ENCODE measurements around the gene HCST. TPM values are rescaled to one million over a fixed set of nuclear protein-coding genes. Genes with fewer than 3 reads are reported as not detected.

The HCST gene
- total and polyA plus RNA-seq, 12 donors = 2.8 to 97.2 (median 10.5) TPM; not detected in 1

DNA sequence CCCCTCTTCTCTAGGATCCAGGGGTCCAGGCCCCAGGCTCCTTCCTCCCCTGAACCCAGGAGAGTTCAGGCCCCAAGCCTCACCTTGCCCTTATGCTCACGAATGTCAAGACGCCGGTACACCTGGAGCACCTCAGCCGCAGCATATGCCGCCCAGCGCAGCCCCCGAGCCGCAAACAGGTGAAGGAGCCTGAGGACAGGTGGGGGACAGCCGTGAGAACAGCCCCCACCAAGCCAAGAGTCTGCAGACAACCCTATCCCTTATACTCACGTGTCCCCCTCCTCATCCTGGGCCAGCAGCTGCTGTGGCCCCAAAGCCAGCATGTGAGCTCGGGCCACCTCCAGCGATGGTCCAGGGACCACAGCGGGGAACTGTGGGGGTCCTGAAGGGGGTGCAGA, 5.7 kb upstream of the HCST start:
- WGBS, 4 donors = 91 to 96% (median 95%) methylated on average over 12 to 13 of the region's 13 CpGs; no CpG with 5 or more reads in 1 of the 4 donors
- Histone ChIP-seq H3K4me1 (replicated peaks in 1 of 2) (peaks cover 6 to 16% of the 10 kb centered on the region in 2 donors), H3K4me3 (no peak overlapping the region), H3K27me3 (no peaks in the 10 kb centered on the region), H3K36me3 (replicated peaks in 1 of 2) (peaks cover 0 to 48% of the 10 kb centered on the region in 2 donors), H3K9me3 (replicated peaks in 1 of 3) (no peaks in the 10 kb centered on the region), H3K27ac (no peak overlapping the region)
- intact Hi-C loops (cut with DNase I) = no loop called here
- no peak for DNase-seq
- TF ChIP-seq POLR2A (IDR thresholded peaks at IDR 0.05) = no peak
- TF ChIP-seq, protein P1, sequence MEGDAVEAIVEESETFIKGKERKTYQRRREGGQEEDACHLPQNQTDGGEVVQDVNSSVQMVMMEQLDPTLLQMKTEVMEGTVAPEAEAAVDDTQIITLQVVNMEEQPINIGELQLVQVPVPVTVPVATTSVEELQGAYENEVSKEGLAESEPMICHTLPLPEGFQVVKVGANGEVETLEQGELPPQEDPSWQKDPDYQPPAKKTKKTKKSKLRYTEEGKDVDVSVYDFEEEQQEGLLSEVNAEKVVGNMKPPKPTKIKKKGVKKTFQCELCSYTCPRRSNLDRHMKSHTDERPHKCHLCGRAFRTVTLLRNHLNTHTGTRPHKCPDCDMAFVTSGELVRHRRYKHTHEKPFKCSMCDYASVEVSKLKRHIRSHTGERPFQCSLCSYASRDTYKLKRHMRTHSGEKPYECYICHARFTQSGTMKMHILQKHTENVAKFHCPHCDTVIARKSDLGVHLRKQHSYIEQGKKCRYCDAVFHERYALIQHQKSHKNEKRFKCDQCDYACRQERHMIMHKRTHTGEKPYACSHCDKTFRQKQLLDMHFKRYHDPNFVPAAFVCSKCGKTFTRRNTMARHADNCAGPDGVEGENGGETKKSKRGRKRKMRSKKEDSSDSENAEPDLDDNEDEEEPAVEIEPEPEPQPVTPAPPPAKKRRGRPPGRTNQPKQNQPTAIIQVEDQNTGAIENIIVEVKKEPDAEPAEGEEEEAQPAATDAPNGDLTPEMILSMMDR (IDR thresholded peaks at IDR 0.05) = no peak

DNA sequence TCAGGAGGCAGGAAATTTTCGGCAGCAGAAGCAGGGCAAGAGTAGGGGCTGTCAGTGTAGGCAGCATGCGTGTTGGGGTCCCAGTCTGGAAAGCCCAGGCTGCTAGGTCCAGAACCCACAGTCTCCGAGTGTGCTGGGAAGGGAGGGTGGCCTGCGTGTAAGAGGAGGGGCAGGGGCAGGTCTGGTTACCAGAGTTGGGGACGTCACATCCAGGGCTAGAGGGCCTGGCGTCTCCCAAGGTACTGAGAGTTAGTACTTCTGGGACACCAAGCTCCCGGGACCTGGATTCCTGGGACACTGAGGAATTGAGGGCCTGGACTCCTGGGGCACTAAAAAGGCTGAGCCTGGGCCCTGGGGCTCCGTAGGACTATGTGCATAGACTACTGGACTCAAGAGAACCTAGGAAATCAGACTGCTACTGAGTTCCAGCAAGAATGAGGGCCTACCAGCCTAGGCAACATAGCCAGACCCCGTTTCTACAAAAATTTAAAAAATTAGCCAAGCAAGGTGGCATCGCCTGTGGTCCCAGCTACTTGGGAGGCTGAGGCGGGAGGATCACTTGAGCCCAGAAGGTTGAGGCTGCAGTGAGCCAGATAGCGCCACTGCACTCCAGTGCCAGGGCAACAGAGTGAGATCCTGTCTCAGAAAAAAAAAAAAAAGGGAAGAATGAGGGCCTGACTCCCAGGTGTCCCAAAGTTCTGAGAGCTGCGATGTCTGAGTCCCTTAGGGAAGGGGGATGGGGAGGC, 4.5 kb upstream of the HCST start:
- peaks cover 0 to 45% of the 10 kb centered on the region in 2 donors for H3K36me3 ChIP-seq (replicated peaks in 1 of 2)
- H3K4me1 ChIP-seq (replicated peaks in 1 of 2) = peaks cover 6 to 16% of the 10 kb centered on the region in 2 donors
- no peak for DNase-seq
- no peaks in the 10 kb centered on the region for H3K27me3 ChIP-seq
- TF ChIP-seq POLR2A (IDR thresholded peaks at IDR 0.05) = no peak
- TF ChIP-seq, protein P1 (IDR thresholded peaks at IDR 0.05) = no peak
- 86 to 93% (median 89%) methylated on average over 13 of the region's 13 CpGs for WGBS, 4 donors
- no peaks in the 10 kb centered on the region for H3K9me3 ChIP-seq (replicated peaks in 1 of 3)
- intact Hi-C loops (cut with DNase I) = no loop called here
- peak overlapping the region in 1 of 4 donors; percentile 72 for H3K4me3 ChIP-seq
- peak overlapping the region in 3 of 5 donors; percentile 64 to 89 (median 87) for H3K27ac ChIP-seq

DNA sequence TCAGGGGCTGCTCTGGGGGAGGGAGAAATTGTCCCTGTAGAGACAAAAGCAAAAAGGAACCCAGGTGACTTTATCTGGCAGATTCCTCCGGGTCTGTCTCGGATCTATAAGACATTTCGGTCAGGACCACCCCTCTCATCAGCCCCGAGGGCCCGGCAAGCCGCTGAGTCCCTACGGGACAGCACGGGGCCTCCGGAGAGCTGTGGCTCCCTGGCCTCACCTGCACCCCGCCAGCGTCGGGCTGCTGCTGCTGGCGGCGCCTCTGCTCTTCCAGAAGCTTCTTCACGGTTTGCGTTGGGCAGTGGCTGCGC, 3.9 kb upstream of the HCST start:
- intact Hi-C loops (cut with DNase I) = no loop called here
- no peak for TF ChIP-seq POLR2A (IDR thresholded peaks at IDR 0.05)
- TF ChIP-seq, protein P1 (IDR thresholded peaks at IDR 0.05) = no peak
- Histone ChIP-seq H3K4me3 (peak overlapping the region in 3 of 4 donors; percentile 50 to 72 (median 59)), H3K27ac (peak overlapping the region in 4 of 5 donors; percentile 15 to 89 (median 76)), H3K36me3 (replicated peaks in 1 of 2) (peaks cover 0 to 40% of the 10 kb centered on the region in 2 donors), H3K9me3 (replicated peaks in 1 of 3) (no peaks in the 10 kb centered on the region), H3K27me3 (no peaks in the 10 kb centered on the region), H3K4me1 (replicated peaks in 1 of 2) (peaks cover 6 to 16% of the 10 kb centered on the region in 2 donors)
- 15 to 36% (median 20%) methylated on average over 1 to 17 of the region's 17 CpGs for WGBS, 4 donors
- no peak for DNase-seq

DNA sequence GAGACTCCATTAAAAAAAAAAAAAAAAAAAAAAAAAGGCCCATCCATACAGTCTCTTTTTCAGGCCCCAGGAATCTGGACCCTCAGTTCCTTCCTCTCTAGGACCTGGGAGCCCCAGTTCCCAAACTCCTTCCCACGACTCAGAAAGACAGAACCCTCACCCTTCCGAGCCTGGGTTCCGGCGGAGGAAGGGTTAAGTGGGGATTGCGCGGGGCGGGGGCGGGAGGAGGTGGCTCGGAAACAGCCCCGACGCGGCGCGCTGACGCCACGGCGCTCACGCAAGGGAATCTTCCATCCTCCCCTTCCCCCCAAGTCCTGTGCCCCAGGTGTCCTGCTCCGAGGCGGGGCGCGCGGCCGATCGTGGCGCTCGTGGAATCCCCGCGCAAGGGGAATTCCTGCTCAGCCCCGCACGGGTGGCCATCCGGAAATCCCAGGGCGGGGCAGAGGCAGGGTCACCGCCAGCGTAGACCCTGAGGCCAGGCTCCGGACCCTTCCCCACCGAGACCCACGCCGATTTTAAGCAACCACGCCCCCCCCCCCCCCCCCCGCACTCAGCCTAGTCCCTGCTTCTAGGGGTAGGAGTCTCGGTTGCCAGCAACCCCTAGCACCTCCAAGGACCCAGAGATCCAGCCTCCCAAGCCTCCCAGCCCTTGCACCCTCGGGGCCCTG, 2.6 kb upstream of the HCST start:
- H3K27ac ChIP-seq = peak overlapping the region; percentile 39 to 89 (median 69)
- no peaks in the 10 kb centered on the region for H3K27me3 ChIP-seq
- H3K9me3 ChIP-seq (replicated peaks in 1 of 3) = no peaks in the 10 kb centered on the region
- TF ChIP-seq POLR2A (IDR thresholded peaks at IDR 0.05) = peak in 1 of 2 donors; percentile 34
- TF ChIP-seq, protein P1 (IDR thresholded peaks at IDR 0.05) = no peak
- peak; percentile 77 to 89 (median 86) for DNase-seq
- intact Hi-C loops (cut with DNase I) = no loop called here
- H3K4me1 ChIP-seq (replicated peaks in 1 of 2) = peaks cover 6 to 16% of the 10 kb centered on the region in 2 donors
- H3K4me3 ChIP-seq = peak overlapping the region; percentile 22 to 72 (median 59)
- H3K36me3 ChIP-seq (replicated peaks in 1 of 2) = peaks cover 0 to 28% of the 10 kb centered on the region in 2 donors
- WGBS, 4 donors = 0 to 3% (median 0%) methylated on average over 5 to 43 of the region's 43 CpGs
